ENCODE data around the gene ELOVL1. TPM values are rescaled to one million over a fixed set of nuclear protein-coding genes. Genes with fewer than 3 reads are reported as not detected.
"Not testable (repeated sequence)": the region's sequence is repeated elsewhere in the genome, so short reads cannot be mapped to it uniquely, and the experiment has no call there.

The ELOVL1 gene
- total RNA-seq, 6 experiments from 2014 or later, result 19.9 to 38.3 (median 29.2) TPM

DNA sequence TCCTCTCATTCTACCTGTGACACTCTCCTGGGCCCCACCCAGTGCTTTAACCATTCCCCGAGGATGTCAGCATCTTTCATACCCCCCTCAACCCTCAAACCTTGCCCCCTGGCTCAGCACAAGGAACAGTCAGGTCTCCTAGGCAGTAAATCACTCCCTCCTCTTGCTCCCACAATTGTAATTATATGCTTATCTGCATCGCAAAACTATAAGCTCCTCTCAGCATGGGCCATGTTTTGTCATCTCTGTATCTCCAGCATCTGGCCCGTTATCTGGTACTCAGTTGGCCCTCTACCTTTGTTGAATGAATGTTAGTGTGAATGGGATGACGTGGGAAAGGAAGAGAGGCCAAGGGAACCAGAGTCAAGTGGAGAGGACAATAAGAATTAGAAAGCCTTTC lies 2.8 kb upstream of the ELOVL1 start:
- H3K27me3 ChIP-seq, result no peaks in the 10 kb centered on the region
- DNase-seq, result no peak
- no peak for TF ChIP-seq POLR2A (IDR thresholded peaks at IDR 0.05)
- TF ChIP-seq, protein P1, sequence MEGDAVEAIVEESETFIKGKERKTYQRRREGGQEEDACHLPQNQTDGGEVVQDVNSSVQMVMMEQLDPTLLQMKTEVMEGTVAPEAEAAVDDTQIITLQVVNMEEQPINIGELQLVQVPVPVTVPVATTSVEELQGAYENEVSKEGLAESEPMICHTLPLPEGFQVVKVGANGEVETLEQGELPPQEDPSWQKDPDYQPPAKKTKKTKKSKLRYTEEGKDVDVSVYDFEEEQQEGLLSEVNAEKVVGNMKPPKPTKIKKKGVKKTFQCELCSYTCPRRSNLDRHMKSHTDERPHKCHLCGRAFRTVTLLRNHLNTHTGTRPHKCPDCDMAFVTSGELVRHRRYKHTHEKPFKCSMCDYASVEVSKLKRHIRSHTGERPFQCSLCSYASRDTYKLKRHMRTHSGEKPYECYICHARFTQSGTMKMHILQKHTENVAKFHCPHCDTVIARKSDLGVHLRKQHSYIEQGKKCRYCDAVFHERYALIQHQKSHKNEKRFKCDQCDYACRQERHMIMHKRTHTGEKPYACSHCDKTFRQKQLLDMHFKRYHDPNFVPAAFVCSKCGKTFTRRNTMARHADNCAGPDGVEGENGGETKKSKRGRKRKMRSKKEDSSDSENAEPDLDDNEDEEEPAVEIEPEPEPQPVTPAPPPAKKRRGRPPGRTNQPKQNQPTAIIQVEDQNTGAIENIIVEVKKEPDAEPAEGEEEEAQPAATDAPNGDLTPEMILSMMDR (IDR thresholded peaks at IDR 0.05), result no peak
- no peak for ATAC-seq
- peaks cover 0 to 31% (median 7%) of the 10 kb centered on the region in 4 donors for H3K4me1 ChIP-seq
- no peaks in the 10 kb centered on the region for H3K9me3 ChIP-seq
- H3K27ac ChIP-seq, result no peak overlapping the region
- intact Hi-C loops (cut with DNase I), result no loop called here
- no peak overlapping the region for H3K4me3 ChIP-seq
- WGBS (ENCODE audit: insufficient coverage, low coverage, low lambda C conversion rate, missing lambda C conversion rate), result 89% methylated on average over 4 of the region's 4 CpGs
- no peaks in the 10 kb centered on the region for H3K36me3 ChIP-seq

DNA sequence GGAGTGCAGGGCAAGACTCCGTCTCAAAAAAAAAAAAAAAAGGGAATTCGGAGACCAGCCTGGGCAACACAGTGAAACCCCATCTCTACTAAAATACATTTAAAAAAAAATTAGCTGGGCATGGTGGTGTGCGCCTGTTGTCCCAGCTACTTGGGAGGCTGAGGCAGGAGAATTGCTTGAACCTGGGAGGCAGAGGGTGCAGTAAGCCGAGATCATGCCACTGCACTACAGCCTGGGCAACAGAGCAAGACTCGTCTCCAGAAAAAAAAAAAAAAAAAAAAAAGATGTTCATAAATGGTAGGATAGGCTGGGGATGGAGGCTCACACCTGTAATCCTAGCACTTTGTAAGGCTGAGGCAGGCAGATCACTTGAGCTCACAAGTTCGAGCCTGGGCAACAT lies 2.0 kb upstream of the ELOVL1 start:
- intact Hi-C loops (cut with DNase I); H3K4me3 ChIP-seq; H3K36me3 ChIP-seq; DNase-seq; ATAC-seq; H3K27me3 ChIP-seq; H3K9me3 ChIP-seq; H3K27ac ChIP-seq: not testable (repeated sequence)
- H3K4me1 ChIP-seq, result peaks cover 0 to 31% (median 7%) of the 10 kb centered on the region in 4 donors
- 95% methylated on average over 4 of the region's 6 CpGs for WGBS (ENCODE audit: insufficient coverage, low coverage, low lambda C conversion rate, missing lambda C conversion rate)

DNA sequence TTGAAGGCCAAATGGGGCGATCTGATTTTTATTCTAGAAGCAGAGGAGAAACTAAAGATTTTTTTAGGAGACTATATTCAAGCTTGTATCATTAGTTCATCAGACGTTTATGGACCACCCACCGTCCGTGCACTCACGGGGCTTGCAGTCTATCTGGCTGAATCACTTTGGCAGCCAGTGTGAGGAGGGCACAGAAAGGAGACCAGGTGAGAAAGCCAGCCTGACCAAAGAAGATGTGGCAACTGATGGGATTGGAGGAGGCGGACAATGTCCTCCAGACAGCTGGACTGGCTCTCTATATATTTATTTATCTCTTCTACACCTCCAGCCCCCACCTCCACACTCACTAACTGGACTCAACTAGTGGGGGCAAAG lies 822 bp upstream of the ELOVL1 start:
- TF ChIP-seq POLR2A (IDR thresholded peaks at IDR 0.05), result no peak
- TF ChIP-seq, protein P1 (IDR thresholded peaks at IDR 0.05), result no peak
- intact Hi-C loops (cut with DNase I), result no loop called here
- Histone ChIP-seq H3K9me3 (no peaks in the 10 kb centered on the region), H3K36me3 (peaks cover 0 to 17% (median 6%) of the 10 kb centered on the region in 4 donors), H3K27me3 (no peaks in the 10 kb centered on the region), H3K27ac (peak overlapping the region; percentile 61 to 80 (median 66)), H3K4me3 (peak overlapping the region; percentile 63 to 87 (median 71)), H3K4me1 (peaks cover 0 to 27% (median 7%) of the 10 kb centered on the region in 4 donors)
- DNase-seq, result no peak
- no peak for ATAC-seq
- WGBS (ENCODE audit: insufficient coverage, low coverage, low lambda C conversion rate, missing lambda C conversion rate), result 24% methylated on average over 6 of the region's 6 CpGs

DNA sequence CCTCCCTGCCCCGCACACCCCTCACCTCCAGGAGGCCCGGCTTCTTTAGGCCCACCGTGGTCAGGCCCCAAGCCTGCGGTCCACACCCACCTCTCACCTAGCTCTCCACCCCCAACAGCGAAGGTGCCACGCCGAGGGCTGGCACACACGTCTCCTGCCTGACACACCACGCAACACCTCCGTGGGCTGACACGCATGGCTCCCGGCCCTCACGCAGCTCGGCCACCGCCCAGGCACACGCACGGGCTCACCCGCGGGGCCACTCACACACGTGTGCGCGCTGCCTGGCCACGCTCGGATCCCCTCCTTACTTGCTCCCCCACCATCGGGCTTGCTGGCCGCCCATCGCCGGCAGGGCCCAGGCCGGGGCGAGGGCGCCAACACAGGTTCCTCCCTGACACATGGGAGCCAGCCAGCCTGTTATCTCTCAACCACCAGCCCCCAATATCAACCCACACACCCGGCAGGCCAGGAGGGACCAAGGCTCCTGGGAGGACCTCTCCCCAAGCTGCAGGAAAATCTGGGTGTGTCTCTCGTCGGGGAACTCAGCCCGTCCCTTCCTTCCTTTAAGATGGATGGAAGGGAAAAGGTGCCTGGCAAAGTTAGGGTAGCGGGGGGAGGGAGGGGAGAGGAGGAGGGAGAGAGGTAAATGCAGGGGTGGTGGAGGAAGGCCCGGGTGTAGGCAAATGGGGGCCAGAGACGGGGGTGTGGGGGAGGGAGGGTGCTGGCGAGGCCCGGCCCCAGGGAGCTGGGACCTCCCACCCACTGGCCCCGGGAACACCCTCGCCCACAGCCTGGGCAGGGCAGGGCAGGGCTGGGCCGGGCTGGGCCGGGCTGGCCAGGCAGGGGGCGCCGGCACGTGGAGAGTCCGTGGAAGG lies 546 bp downstream of the ELOVL1 start:
- DNase-seq (peak in 2 of 3 donors; percentile 43 to 66), ATAC-seq (peak; percentile 58 to 73 (median 68))
- no peak for TF ChIP-seq POLR2A (IDR thresholded peaks at IDR 0.05)
- TF ChIP-seq, protein P1 (IDR thresholded peaks at IDR 0.05), result peak in 1 of 4 donors; percentile 3
- Histone ChIP-seq H3K27ac (peak overlapping the region; percentile 67 to 90 (median 80)), H3K27me3 (no peaks in the 10 kb centered on the region), H3K4me1 (peaks cover 0 to 16% (median 7%) of the 10 kb centered on the region in 4 donors), H3K36me3 (peaks cover 0 to 28% (median 11%) of the 10 kb centered on the region in 4 donors), H3K9me3 (no peaks in the 10 kb centered on the region), H3K4me3 (peak overlapping the region; percentile 70 to 87 (median 71))
- WGBS (ENCODE audit: insufficient coverage, low coverage, low lambda C conversion rate, missing lambda C conversion rate), result 0% methylated on average over 11 of the region's 48 CpGs
- intact Hi-C loops (cut with DNase I), result no loop called here

DNA sequence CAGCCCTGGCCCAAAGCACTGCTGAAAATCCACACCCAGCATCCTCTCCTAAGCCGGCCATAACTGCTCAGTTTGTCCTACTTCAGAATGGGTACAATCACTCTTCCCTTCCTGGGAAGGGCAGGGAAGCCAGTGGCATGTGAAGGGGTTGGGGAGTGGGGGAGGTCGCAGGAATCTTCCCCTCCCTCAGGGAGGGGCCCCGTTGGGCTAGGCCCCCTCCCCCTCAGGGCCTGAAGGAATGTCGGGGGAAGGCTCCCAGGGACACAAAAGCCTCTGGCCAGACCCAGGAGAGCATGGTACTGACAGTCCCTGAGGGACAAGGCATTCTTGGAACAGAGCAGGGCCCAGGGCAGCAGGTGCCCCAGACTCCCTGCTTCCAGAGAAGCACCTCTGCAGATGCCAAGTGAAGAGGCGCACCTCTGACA lies 1.2 kb downstream of the ELOVL1 start:
- ATAC-seq (no peak), DNase-seq (no peak)
- H3K4me3 ChIP-seq, result peak overlapping the region; percentile 70 to 87 (median 71)

More for the DNA sequence above, 1.2 kb downstream of the ELOVL1 start:
- H3K36me3 ChIP-seq, result peaks cover 0 to 34% (median 11%) of the 10 kb centered on the region in 4 donors
- H3K27me3 ChIP-seq, result no peaks in the 10 kb centered on the region
- intact Hi-C loops (cut with DNase I), result no loop called here
- peaks cover 0 to 16% (median 7%) of the 10 kb centered on the region in 4 donors for H3K4me1 ChIP-seq
- no peak for TF ChIP-seq POLR2A (IDR thresholded peaks at IDR 0.05)
- TF ChIP-seq, protein P1 (IDR thresholded peaks at IDR 0.05), result no peak
- H3K27ac ChIP-seq, result peak overlapping the region in 2 of 3 donors; percentile 80 to 90
- no peaks in the 10 kb centered on the region for H3K9me3 ChIP-seq
- WGBS (ENCODE audit: insufficient coverage, low coverage, low lambda C conversion rate, missing lambda C conversion rate), result 29% methylated on average over 5 of the region's 5 CpGs
